Measurements from ENCODE around the gene MACROD2.

The MACROD2 gene

GRCh38 chr20:14284443-14284842 lies 289.1 kb downstream of the MACROD2 start:
- DNase-seq: no peak

GRCh38 chr20:14288341-14289330 lies 293.3 kb downstream of the MACROD2 start:
- no peak for DNase-seq

- DNase-seq: no peak
Observed at GRCh38 chr20:14291502-14291901, 296.2 kb downstream of the MACROD2 start.

- DNase-seq: no peak
Observed at GRCh38 chr20:14295238-14295637, 299.9 kb downstream of the MACROD2 start.

- no peak for DNase-seq
Observed at GRCh38 chr20:14295770-14296309, 300.5 kb downstream of the MACROD2 start.

GRCh38 chr20:14299831-14300230 lies 304.5 kb downstream of the MACROD2 start:
- no peak for DNase-seq

GRCh38 chr20:14303106-14303505 lies 307.8 kb downstream of the MACROD2 start:
- no peak for DNase-seq

- no peak for DNase-seq
Observed at GRCh38 chr20:14303651-14304050, 308.3 kb downstream of the MACROD2 start.

GRCh38 chr20:14304472-14304871 lies 309.2 kb downstream of the MACROD2 start:
- no peak for DNase-seq

- DNase-seq: no peak
Observed at GRCh38 chr20:14307956-14308355, 312.6 kb downstream of the MACROD2 start.

GRCh38 chr20:14310977-14311627 lies 315.8 kb downstream of the MACROD2 start:
- no peak for DNase-seq

GRCh38 chr20:14312001-14312400 lies 316.7 kb downstream of the MACROD2 start:
- DNase-seq: no peak

GRCh38 chr20:14313341-14314020 lies 318.2 kb downstream of the MACROD2 start:
- no peak for DNase-seq

GRCh38 chr20:14319704-14320103 lies 324.4 kb downstream of the MACROD2 start:
- DNase-seq: no peak

- no peak for DNase-seq
Observed at GRCh38 chr20:14331646-14332045, 336.3 kb downstream of the MACROD2 start.

- DNase-seq: no peak
Observed at GRCh38 chr20:14332866-14333265, 337.6 kb downstream of the MACROD2 start.

- DNase-seq: no peak
Observed at GRCh38 chr20:14333721-14334120, 338.4 kb downstream of the MACROD2 start.

- peak; percentile 38 to 73 for DNase-seq
Observed at GRCh38 chr20:14334306-14334930, 339.1 kb downstream of the MACROD2 start.

- DNase-seq: no peak
Observed at GRCh38 chr20:14335052-14335451, 339.7 kb downstream of the MACROD2 start.

- DNase-seq: peak; percentile 17 to 27
Observed at GRCh38 chr20:14336686-14337085, 341.4 kb downstream of the MACROD2 start.

GRCh38 chr20:14337400-14338171 lies 342.3 kb downstream of the MACROD2 start, which contains the start of gene FLRT3:
TSS of gene FLRT3 (minus strand) at chr20:14337612. CDS start at chr20:14327506, 10,106 bp downstream.
- peak; percentile 93 to 94 for DNase-seq

GRCh38 chr20:14341801-14342200 lies 346.5 kb downstream of the MACROD2 start:
- no peak for DNase-seq
